Stimulated activated naive CD8-positive, alpha-beta T cell treated with anti-CD3 and anti-CD28 coated beads, Interleukin-15, amount 100 ng/mL, for 72 hours (primary cell): ENCODE data around the gene ADAMTS12.

ENCODE experiments used
- ATAC-seq: fragments of 150-1000 bp; cut with Tn5 transposase; 2 replicates; pipeline ENCODE4 v1.10.0; 2021; ENCODE audit warnings: mild to moderate bottlenecking, moderate library complexity
- DNase-seq, 2 donors: peaks; one replicate each; pipeline ENCODE4 v3.0.0; 2021 to 2022
- H3K27ac Mint-ChIP-seq, 2 donors: one replicate each; pipeline ENCODE4 v1.8.0; 2022; ENCODE audit warnings: mild to moderate bottlenecking in 2 of 2, mixed read lengths in 2 of 2, moderate library complexity in 2 of 2
- H3K27me3 Mint-ChIP-seq: one replicate; pipeline ENCODE4 v1.8.0; 2022; ENCODE audit warnings: mixed read lengths
- H3K4me1 Mint-ChIP-seq: one replicate; pipeline ENCODE4 v1.8.0; 2022; ENCODE audit warnings: mild to moderate bottlenecking, mixed read lengths
- H3K4me3 Mint-ChIP-seq, 2 donors: one replicate each; pipeline ENCODE4 v1.8.0; 2022; ENCODE audit warnings: mild to moderate bottlenecking in 2 of 2, mixed read lengths in 2 of 2, moderate library complexity in 1 of 2
- H3K9me3 Mint-ChIP-seq, 2 donors: one replicate each; pipeline ENCODE4 v1.8.0; 2022; ENCODE audit warnings: mixed read lengths in 2 of 2

The ADAMTS12 gene

GRCh38 chr5:33781286-33781685 is 110.5 kb downstream of the ADAMTS12 start:
- ATAC-seq (no peak), DNase-seq (no peak)
- H3K4me3 Mint-ChIP-seq: no peak overlapping the region
- H3K27ac Mint-ChIP-seq: no peak overlapping the region
- H3K27me3 Mint-ChIP-seq: no peaks in the 10 kb centered on the region
- no peaks in the 10 kb centered on the region for H3K4me1 Mint-ChIP-seq
- peaks cover 0 to 5% of the 10 kb centered on the region in 2 donors for H3K9me3 Mint-ChIP-seq

- Mint-ChIP-seq H3K27ac (no peak overlapping the region), H3K4me1 (no peaks in the 10 kb centered on the region), H3K4me3 (no peak overlapping the region), H3K27me3 (no peaks in the 10 kb centered on the region), H3K9me3 (peaks cover 0 to 5% of the 10 kb centered on the region in 2 donors)
- DNase-seq: no peak
- ATAC-seq: no peak
Measured at GRCh38 chr5:33776151-33776660, 115.6 kb downstream of the ADAMTS12 start.

- H3K27me3 Mint-ChIP-seq: peaks cover 8% of the 10 kb centered on the region
- no peak overlapping the region for H3K4me3 Mint-ChIP-seq
- ATAC-seq: no peak
- no peak overlapping the region for H3K27ac Mint-ChIP-seq
- no peaks in the 10 kb centered on the region for H3K4me1 Mint-ChIP-seq
- DNase-seq: no peak
- H3K9me3 Mint-ChIP-seq: peaks cover 0 to 5% of the 10 kb centered on the region in 2 donors
Measured at GRCh38 chr5:33774341-33774740, 117.4 kb downstream of the ADAMTS12 start.

DNA sequence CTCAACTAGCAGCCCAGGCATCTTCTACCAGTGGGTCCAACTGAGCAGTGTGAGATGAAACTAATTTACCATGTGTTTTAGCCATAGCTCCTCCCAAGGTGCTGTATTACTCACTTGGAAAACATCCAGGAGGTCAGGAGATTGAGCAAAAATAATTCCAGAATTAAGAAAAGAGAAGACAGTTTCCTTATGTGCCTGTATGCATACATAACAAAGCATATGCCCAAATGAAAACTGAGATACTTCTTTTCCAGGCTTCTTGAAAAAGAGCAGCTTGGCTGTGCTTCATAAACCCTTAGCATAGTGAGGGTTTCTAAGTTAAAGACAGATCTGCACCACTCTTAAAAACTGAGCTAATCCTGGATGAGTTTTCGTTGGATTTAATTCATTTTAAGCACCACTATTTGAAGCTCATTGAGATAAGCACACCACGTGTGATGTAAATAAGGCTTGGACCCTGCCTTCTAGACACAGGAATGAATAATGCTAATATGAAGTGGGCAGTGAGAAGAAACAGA is 119.4 kb downstream of the ADAMTS12 start:
- DNase-seq (no peak), ATAC-seq (no peak)
- Mint-ChIP-seq H3K27ac (no peak overlapping the region), H3K4me1 (no peaks in the 10 kb centered on the region), H3K27me3 (peaks cover 8% of the 10 kb centered on the region), H3K4me3 (no peak overlapping the region), H3K9me3 (no peaks in the 10 kb centered on the region)

- DNase-seq (no peak), ATAC-seq (no peak)
- peaks cover 8% of the 10 kb centered on the region for H3K27me3 Mint-ChIP-seq
- H3K27ac Mint-ChIP-seq: no peak overlapping the region
- H3K4me3 Mint-ChIP-seq: no peak overlapping the region
- no peaks in the 10 kb centered on the region for H3K9me3 Mint-ChIP-seq
- no peaks in the 10 kb centered on the region for H3K4me1 Mint-ChIP-seq
Measured at GRCh38 chr5:33769968-33770367, 121.8 kb downstream of the ADAMTS12 start.

GRCh38 chr5:33769196-33769595 is 122.6 kb downstream of the ADAMTS12 start:
- DNase-seq (no peak), ATAC-seq (no peak)
- Mint-ChIP-seq H3K9me3 (no peaks in the 10 kb centered on the region), H3K4me3 (no peak overlapping the region), H3K27ac (no peak overlapping the region), H3K4me1 (no peaks in the 10 kb centered on the region), H3K27me3 (peaks cover 8% of the 10 kb centered on the region)

DNA sequence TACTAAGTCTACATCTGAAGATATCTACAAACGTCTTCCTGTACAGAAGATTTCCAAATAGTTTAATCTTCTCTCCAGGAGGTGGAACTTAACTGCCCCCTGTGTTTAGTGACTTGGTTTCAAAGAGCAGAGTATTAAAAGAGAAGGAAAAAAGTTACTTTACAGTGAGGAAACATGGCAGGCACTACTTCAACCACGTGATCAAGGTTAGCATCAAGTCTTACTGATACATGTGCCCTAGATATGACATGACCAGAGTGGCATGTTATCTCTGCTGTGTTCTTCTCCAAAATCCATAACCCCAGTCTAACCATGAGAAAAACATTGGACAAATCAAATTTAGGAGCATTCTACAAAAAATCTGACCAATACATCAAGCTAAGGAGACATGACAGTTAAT is 125.8 kb downstream of the ADAMTS12 start:
- Mint-ChIP-seq H3K4me3 (no peak overlapping the region), H3K4me1 (no peaks in the 10 kb centered on the region), H3K27ac (no peak overlapping the region), H3K27me3 (peaks cover 8% of the 10 kb centered on the region), H3K9me3 (no peaks in the 10 kb centered on the region)
- ATAC-seq (no peak), DNase-seq (no peak)

DNA sequence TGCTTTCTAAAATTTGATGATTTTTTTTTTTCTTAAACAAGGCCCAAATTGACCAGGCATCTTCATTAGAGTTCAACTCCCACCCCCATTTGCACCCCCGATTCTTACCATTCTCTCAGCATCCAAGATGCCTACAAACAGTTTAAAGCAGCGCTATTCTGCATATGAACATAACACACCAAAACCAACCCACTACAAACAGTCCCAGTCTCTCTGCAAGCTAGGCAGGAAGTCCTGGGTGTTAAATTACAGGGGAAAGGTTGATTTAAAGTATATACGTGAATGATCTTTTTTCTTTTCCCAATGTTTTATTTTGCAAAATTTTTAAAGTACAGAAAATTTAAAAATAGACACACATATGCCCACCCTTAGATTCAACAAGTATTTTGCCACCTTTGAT is 127.0 kb downstream of the ADAMTS12 start:
- Mint-ChIP-seq H3K4me3 (no peak overlapping the region), H3K27ac (no peak overlapping the region), H3K9me3 (no peaks in the 10 kb centered on the region), H3K4me1 (no peaks in the 10 kb centered on the region), H3K27me3 (no peaks in the 10 kb centered on the region)
- ATAC-seq: no peak
- DNase-seq: no peak

GRCh38 chr5:33763435-33763834 is 128.4 kb downstream of the ADAMTS12 start:
- H3K4me3 Mint-ChIP-seq: no peak overlapping the region
- no peaks in the 10 kb centered on the region for H3K27me3 Mint-ChIP-seq
- H3K27ac Mint-ChIP-seq: no peak overlapping the region
- no peaks in the 10 kb centered on the region for H3K4me1 Mint-ChIP-seq
- no peak for DNase-seq
- no peaks in the 10 kb centered on the region for H3K9me3 Mint-ChIP-seq
- no peak for ATAC-seq

DNA sequence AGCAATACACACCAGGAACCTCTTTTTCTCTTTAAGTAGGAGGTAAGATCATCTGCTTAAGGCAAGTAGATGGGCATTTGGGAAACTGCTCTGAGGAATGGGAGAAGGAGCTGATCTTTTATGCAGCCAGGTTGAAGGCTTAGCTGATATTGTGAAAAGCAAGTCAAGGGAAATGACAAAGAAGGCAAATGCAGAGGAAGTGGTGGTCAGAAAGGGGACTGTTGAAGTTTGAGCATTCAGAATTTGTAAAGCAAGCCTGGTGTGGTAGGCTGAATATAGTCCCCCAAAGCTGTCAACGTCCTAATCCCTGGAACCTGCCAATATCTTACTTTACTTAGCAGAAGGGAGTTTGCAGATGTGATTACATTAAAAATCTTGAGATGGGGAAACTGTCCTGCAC is 128.9 kb downstream of the ADAMTS12 start:
- DNase-seq (no peak), ATAC-seq (no peak)
- Mint-ChIP-seq H3K27ac (peak overlapping the region in 1 of 2 donors; percentile 59), H3K9me3 (no peaks in the 10 kb centered on the region), H3K27me3 (no peaks in the 10 kb centered on the region), H3K4me1 (no peaks in the 10 kb centered on the region), H3K4me3 (no peak overlapping the region)

DNA sequence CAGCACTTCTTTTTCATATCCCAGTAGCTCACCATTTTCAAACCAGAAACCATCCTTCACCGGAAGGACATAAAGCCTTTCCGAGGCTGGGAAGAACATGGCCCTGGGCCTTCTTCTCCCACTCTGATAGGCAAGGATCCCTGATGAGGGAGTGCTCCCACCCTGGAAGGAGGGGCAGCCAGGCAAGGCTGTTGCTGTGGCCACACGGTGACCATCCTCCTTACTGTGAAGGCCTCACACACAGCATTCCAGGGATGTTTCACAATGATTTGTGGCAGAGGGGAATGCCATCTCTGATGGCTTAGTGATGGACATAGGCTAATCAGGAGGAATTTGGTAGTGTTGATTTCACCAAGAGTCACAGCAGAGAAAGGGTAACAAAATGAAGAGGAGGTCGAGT is 130.7 kb downstream of the ADAMTS12 start:
- Mint-ChIP-seq H3K27ac (no peak overlapping the region), H3K4me3 (no peak overlapping the region)
- ATAC-seq: no peak

DNA sequence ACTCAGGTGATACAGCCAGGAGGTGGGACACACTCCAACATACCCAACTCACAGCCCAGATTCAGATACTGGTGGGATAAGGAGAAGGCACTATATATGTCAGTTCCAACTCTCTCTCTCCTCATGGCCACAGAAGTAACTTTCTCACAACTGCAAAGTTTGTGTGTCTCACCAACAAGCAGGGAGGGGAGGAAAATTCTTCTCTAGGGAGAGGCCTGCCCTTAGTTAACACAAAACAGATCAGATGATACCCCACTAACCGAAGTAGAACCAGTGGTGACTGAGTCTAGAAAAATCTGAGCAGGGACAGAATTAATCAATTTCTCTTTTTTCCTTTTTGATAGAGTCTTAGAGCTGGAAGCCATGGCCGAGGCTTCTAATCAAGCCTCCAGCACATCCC is 133.1 kb downstream of the ADAMTS12 start:
- H3K4me1 Mint-ChIP-seq: no peaks in the 10 kb centered on the region
- no peak overlapping the region for H3K27ac Mint-ChIP-seq
- H3K9me3 Mint-ChIP-seq: no peaks in the 10 kb centered on the region
- H3K27me3 Mint-ChIP-seq: no peaks in the 10 kb centered on the region
- no peak overlapping the region for H3K4me3 Mint-ChIP-seq
- ATAC-seq (no peak), DNase-seq (no peak)

More for the DNA sequence above, 130.7 kb downstream of the ADAMTS12 start:
- no peaks in the 10 kb centered on the region for H3K4me1 Mint-ChIP-seq
- no peak for DNase-seq
- no peaks in the 10 kb centered on the region for H3K27me3 Mint-ChIP-seq
- no peaks in the 10 kb centered on the region for H3K9me3 Mint-ChIP-seq

GRCh38 chr5:33756491-33756890 is 135.3 kb downstream of the ADAMTS12 start:
- no peak overlapping the region for H3K27ac Mint-ChIP-seq
- ATAC-seq (no peak), DNase-seq (no peak)
- H3K9me3 Mint-ChIP-seq: no peaks in the 10 kb centered on the region
- H3K4me1 Mint-ChIP-seq: no peaks in the 10 kb centered on the region
- H3K27me3 Mint-ChIP-seq: peaks cover 10% of the 10 kb centered on the region
- H3K4me3 Mint-ChIP-seq: no peak overlapping the region

GRCh38 chr5:33755231-33755630 is 136.6 kb downstream of the ADAMTS12 start:
- no peak for DNase-seq
- ATAC-seq: no peak
- Mint-ChIP-seq H3K27ac (no peak overlapping the region), H3K27me3 (peaks cover 10% of the 10 kb centered on the region), H3K4me3 (no peak overlapping the region), H3K4me1 (no peaks in the 10 kb centered on the region), H3K9me3 (no peaks in the 10 kb centered on the region)

DNA sequence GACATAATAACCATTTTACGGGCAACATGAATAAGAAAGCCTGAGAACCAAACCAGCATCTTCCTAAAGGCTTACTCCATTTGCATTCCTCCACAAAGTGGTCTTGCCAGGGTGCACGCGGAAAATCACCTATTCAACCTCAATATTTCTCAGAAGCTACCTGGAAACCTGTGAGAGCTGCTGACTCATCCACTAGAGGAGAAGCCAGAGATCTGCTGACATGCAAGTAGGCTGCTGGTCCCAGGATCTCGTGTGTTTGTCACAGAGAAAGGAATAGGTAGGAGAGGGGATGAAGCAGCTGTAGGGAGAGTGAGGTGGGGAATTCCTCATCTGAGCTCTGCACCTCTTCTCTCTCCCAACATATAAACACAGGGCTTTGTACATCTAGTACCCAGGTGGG is 138.1 kb downstream of the ADAMTS12 start:
- Mint-ChIP-seq H3K4me3 (no peak overlapping the region), H3K27me3 (peaks cover 10% of the 10 kb centered on the region)
- no peak for ATAC-seq

DNA sequence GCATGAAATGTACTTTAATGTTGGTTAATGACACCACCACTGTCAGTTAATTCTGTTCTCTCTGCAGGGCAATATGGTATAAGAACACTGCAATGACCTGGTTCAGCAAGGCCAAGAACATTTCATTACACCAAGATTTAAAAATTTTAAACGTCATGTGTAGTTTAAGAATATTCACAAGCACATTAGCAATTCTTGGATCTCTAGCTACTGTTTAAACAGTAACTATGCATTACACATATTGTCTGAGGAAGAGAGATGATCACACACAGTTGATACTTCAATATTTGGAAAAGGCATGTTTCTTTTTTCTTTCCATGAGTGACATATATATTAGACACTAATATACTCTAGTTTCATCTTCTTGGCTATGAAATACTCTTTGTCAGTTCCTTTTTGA is 143.0 kb downstream of the ADAMTS12 start:
- no peaks in the 10 kb centered on the region for H3K4me1 Mint-ChIP-seq
- H3K4me3 Mint-ChIP-seq: no peak overlapping the region
- DNase-seq (no peak), ATAC-seq (no peak)
- no peaks in the 10 kb centered on the region for H3K9me3 Mint-ChIP-seq
- no peak overlapping the region for H3K27ac Mint-ChIP-seq
- H3K27me3 Mint-ChIP-seq: peaks cover 10% of the 10 kb centered on the region

More for the DNA sequence above, 138.1 kb downstream of the ADAMTS12 start:
- Mint-ChIP-seq H3K9me3 (no peaks in the 10 kb centered on the region), H3K4me1 (no peaks in the 10 kb centered on the region), H3K27ac (no peak overlapping the region)
- no peak for DNase-seq

DNA sequence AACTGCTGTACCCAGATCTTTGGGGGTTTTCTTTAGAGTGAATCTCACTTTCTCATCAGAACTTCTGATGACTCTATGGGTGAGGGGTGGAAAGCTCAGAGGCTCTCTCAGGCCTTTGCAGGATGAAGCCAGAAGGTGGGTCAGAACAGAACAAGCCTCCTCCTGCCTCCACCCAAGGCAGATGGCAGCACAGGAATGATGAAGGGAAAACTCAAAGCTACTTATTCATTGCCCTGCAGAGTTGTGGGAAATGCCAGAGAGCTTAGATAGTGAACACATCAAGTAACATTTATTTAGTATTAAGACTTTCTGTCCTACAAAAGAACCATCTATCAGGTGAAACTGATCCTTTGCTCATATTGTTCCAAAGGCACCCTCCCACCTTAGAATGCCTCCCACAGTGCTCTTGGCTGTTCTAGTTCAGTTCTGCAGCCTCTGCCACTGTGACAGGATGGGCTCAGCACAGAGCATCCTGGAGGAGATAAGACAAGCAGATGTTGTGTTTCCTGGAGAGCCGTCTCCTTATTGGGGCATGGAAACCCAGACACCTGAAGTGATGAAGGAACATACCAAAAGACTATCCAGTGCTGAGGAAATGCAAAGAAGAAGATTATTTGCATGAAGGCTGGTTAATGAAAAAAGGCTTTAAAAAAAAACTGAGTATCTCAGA is 146.6 kb downstream of the ADAMTS12 start:
- H3K4me3 Mint-ChIP-seq: no peak overlapping the region

More for the DNA sequence above, 146.6 kb downstream of the ADAMTS12 start:
- Mint-ChIP-seq H3K9me3 (no peaks in the 10 kb centered on the region), H3K27ac (no peak overlapping the region), H3K27me3 (no peaks in the 10 kb centered on the region), H3K4me1 (no peaks in the 10 kb centered on the region)
- ATAC-seq (no peak), DNase-seq (no peak)
